ENCODE measurements around the gene BCR. TPM values are rescaled to one million over a fixed set of nuclear protein-coding genes. Genes with fewer than 3 reads are reported as not detected.

BCR gene
- total RNA-seq, 6 donors from 2014 or later: 47.1 to 105 (median 68.6) TPM

DNA sequence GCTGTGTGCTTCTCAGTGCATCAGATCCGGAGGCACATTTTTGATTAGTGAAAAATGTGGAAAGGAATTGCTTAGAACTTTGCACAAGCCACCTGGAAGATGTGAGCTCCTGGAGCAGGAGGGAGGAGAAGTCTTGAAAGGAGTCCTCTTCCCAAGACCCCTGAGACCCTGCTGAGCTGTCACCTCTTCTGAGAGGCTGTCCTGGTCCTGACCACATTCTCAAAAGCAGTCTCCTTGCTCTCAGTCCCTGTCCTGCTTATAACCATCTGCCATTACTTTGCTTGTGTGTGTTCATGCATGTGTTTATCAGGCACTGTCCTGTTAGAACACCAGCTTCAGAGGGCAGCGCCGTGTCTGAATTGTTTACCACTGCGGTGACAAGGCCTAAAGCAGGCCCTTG, 86.5 kb downstream of the BCR start:
- Histone ChIP-seq H3K4me1 (peaks cover 0 to 6% (median 0%) of the 10 kb centered on the region in 4 donors), H3K9me3 (no peaks in the 10 kb centered on the region), H3K27me3 (no peaks in the 10 kb centered on the region), H3K27ac (no peak overlapping the region), H3K36me3 (peaks cover 0 to 86% (median 45%) of the 10 kb centered on the region in 4 donors), H3K4me3 (no peak overlapping the region)
- 93% methylated on average over 4 of the region's 4 CpGs for WGBS, 2 donors
- DNase-seq: no peak
- ATAC-seq (ENCODE audit: low FRiP score in 2 of 2): no peak
- TF ChIP-seq POLR2AphosphoS5 (IDR thresholded peaks at IDR 0.05) (no peak), POLR2A (IDR thresholded peaks at IDR 0.05) (no peak), EP300 (IDR thresholded peaks at IDR 0.05) (no peak)
- TF ChIP-seq, protein P1, sequence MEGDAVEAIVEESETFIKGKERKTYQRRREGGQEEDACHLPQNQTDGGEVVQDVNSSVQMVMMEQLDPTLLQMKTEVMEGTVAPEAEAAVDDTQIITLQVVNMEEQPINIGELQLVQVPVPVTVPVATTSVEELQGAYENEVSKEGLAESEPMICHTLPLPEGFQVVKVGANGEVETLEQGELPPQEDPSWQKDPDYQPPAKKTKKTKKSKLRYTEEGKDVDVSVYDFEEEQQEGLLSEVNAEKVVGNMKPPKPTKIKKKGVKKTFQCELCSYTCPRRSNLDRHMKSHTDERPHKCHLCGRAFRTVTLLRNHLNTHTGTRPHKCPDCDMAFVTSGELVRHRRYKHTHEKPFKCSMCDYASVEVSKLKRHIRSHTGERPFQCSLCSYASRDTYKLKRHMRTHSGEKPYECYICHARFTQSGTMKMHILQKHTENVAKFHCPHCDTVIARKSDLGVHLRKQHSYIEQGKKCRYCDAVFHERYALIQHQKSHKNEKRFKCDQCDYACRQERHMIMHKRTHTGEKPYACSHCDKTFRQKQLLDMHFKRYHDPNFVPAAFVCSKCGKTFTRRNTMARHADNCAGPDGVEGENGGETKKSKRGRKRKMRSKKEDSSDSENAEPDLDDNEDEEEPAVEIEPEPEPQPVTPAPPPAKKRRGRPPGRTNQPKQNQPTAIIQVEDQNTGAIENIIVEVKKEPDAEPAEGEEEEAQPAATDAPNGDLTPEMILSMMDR (IDR thresholded peaks at IDR 0.05): no peak

DNA sequence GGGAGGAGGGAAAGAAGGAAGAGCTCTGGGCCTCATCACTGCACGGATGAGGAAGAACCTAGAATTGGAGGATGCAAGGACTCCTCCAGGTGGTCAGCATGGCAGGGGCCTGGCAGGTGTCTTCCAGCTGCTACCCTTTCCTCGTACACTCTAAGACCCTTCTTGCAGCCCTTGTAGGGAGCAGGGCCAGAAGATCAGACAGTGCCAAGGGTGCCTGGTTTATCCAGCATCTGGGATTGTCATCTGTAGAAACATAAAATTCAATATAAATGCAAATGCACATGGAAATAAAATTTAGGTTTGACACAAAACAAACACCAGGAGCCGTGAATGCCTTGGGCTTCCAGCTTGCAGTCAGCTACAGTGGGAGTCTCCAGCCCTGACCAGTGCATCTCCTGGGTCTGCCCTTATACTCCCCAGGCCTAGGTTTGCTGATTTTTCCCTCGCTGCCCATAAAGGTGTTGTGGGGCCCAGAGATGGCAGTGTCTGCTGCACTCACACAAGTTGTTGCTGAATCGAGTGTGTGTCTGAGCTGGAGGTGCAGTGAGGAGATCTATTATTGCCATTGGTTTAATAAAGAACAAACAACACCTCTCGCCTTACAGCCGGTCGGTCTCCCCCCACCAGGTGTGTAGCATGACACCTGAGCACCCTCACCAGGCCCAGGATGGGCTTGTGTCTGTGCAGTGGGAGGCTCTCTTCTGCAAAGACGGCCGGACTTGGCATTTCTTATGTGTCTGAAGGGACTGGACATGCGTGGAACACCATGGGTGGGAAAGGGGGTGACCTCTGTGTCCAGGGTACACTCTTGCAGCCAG, 87.1 kb downstream of the BCR start:
- Histone ChIP-seq H3K4me3 (no peak overlapping the region), H3K27ac (no peak overlapping the region), H3K4me1 (no peaks in the 10 kb centered on the region), H3K36me3 (peaks cover 0 to 86% (median 45%) of the 10 kb centered on the region in 4 donors), H3K27me3 (no peaks in the 10 kb centered on the region), H3K9me3 (no peaks in the 10 kb centered on the region)
- DNase-seq (no peak), ATAC-seq (ENCODE audit: low FRiP score in 2 of 2) (no peak)
- TF ChIP-seq EP300 (IDR thresholded peaks at IDR 0.05) (no peak), POLR2A (IDR thresholded peaks at IDR 0.05) (no peak), POLR2AphosphoS5 (IDR thresholded peaks at IDR 0.05) (no peak)
- TF ChIP-seq, protein P1 (IDR thresholded peaks at IDR 0.05): no peak
- WGBS, 2 donors: 91 to 92% methylated on average over 9 to 11 of the region's 11 CpGs

DNA sequence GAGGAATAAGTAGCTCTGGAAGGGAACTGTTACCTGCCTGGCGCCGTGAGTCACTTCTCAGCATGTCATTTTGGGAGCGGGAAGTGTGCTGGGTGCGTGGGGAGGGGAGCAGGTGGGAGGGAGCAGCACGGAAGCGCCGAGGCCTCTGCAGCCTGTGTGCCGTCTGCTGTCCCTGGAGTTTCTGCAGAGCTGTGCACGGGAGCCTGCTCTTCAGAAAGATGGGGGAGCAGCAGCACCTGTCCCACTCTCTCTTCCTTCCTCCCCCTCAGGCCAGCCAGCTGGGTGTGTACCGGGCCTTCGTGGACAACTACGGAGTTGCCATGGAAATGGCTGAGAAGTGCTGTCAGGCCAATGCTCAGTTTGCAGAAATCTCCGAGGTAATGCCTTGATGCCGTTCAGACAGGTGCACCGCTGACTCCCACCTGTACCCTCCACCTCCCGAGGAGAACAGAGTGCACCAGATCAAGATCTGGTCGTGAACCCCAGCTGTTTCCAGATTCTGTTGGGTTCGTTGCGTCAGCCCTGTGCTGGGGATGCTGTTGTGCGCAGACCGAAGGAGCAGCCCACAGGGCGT, 87.9 kb downstream of the BCR start:
- 88 to 91% methylated on average over 12 to 19 of the region's 22 CpGs for WGBS, 2 donors
- no peak for ATAC-seq (ENCODE audit: low FRiP score in 2 of 2)
- no peaks in the 10 kb centered on the region for H3K9me3 ChIP-seq
- H3K4me3 ChIP-seq: no peak overlapping the region
- H3K36me3 ChIP-seq: peaks cover 0 to 86% (median 50%) of the 10 kb centered on the region in 4 donors
- no peaks in the 10 kb centered on the region for H3K27me3 ChIP-seq
- DNase-seq: no peak
- H3K27ac ChIP-seq: no peak overlapping the region
- H3K4me1 ChIP-seq: no peaks in the 10 kb centered on the region
- TF ChIP-seq EP300 (IDR thresholded peaks at IDR 0.05) (no peak), POLR2A (IDR thresholded peaks at IDR 0.05) (no peak), POLR2AphosphoS5 (IDR thresholded peaks at IDR 0.05) (no peak)
- TF ChIP-seq, protein P1 (IDR thresholded peaks at IDR 0.05): no peak

DNA sequence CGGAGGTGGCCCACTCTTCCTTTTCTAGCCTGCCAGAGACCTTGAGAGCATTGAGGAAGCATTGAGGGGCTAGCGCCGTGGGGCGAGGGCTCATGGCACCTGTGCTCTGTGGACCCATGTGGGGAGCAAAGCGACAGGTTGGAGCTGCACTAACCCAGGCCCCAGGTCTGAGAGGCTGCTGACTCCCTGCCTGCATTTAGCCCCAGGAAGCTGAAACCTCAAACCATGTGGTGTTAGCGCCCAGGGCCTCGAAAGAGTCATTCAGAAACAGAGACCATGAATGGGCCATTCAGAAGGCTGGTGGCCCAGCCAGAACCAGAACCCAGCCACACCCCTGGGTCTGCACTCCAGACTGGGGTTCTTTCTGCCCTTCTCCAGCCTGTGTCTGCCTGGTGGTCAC, 88.6 kb downstream of the BCR start:
- H3K36me3 ChIP-seq: peaks cover 0 to 86% (median 51%) of the 10 kb centered on the region in 4 donors
- no peaks in the 10 kb centered on the region for H3K9me3 ChIP-seq
- H3K4me1 ChIP-seq: no peaks in the 10 kb centered on the region
- no peaks in the 10 kb centered on the region for H3K27me3 ChIP-seq
- no peak overlapping the region for H3K27ac ChIP-seq
- no peak overlapping the region for H3K4me3 ChIP-seq
- DNase-seq (no peak), ATAC-seq (ENCODE audit: low FRiP score in 2 of 2) (no peak)
- whole genome bisulfite sequencing, 2 donors: 82 to 93% methylated on average over 7 of the region's 7 CpGs
- TF ChIP-seq POLR2A (IDR thresholded peaks at IDR 0.05) (no peak), POLR2AphosphoS5 (IDR thresholded peaks at IDR 0.05) (no peak), EP300 (IDR thresholded peaks at IDR 0.05) (no peak)
- TF ChIP-seq, protein P1 (IDR thresholded peaks at IDR 0.05): no peak

All from upper lobe of left lung (tissue), 6 donors.